ENCODE measurements around the gene TTC28. TPM values are rescaled to one million over a fixed set of nuclear protein-coding genes. Genes with fewer than 3 reads are reported as not detected.

Gene TTC28
- total RNA-seq, 1 experiment from 2014 or later, result 0.12 TPM

GRCh38 chr22:28008649-28009048 lies 671.0 kb downstream of the TTC28 start:
- Histone ChIP-seq H3K4me3 (replicated peaks in 1 of 2; ENCODE audit: low read depth in 1 of 2, low read length in 2 of 2) (no peak overlapping the region), H2AFZ (ENCODE audit: low read depth, low read length, poor library complexity, severe bottlenecking) (peak overlapping the region; percentile 69), H3K27me3 (ENCODE audit: insufficient read depth, low read length) (no peaks in the 10 kb centered on the region), H3K36me3 (ENCODE audit: control insufficient read depth in 1 of 2, insufficient read depth in 2 of 2, low read length in 2 of 2) (no peaks in the 10 kb centered on the region), H3K9ac (ENCODE audit: low read length) (no peak overlapping the region), H3K9me3 (ENCODE audit: control insufficient read depth in 1 of 2, insufficient read depth in 1 of 2, low read depth in 1 of 2, low read length in 2 of 2) (no peaks in the 10 kb centered on the region), H3K27ac (ENCODE audit: low read depth, low read length) (no peak overlapping the region), H4K20me1 (ENCODE audit: insufficient read depth) (no peaks in the 10 kb centered on the region), H3K9me2 (ENCODE audit: insufficient read depth) (no peaks in the 10 kb centered on the region), H3K4me2 (ENCODE audit: low read length) (no peak overlapping the region), H3K4me1 (ENCODE audit: control insufficient read depth in 1 of 2, insufficient read depth in 2 of 2, low read length in 2 of 2) (no peaks in the 10 kb centered on the region), H3K79me2 (ENCODE audit: insufficient read depth, low read length) (no peaks in the 10 kb centered on the region)
- ChIA-PET RAD21 (ENCODE audit: low non-redundant PET in 1 of 2, low total read pairs in 2 of 2, uncharacterized antibody in 2 of 2, unreplicated experiment in 2 of 2) (interaction anchor here in 1 of 2 experiments (0.5 kb wide), 1 partner anchor 587 kb away, joined by 4 read pairs; no protein-coding TSS in a partner anchor), CTCF (interaction anchor here (1.0 to 2.1 kb wide), 3 partner anchors 8 to 127 kb away, joined by 3 to 15 read pairs (median 4); no protein-coding TSS in a partner anchor), POLR2A (no interaction called here)
- intact Hi-C loops (cut with micrococcal nuclease), result loop anchor here (1.0 to 2.0 kb wide), 4 partner anchors 122 to 1252 kb away; no protein-coding TSS in a partner anchor
- TF ChIP-seq ATF3 (IDR thresholded peaks at IDR 0.05) (no peak), JUND (IDR thresholded peaks at IDR 0.05) (no peak), CTCF (IDR thresholded peaks at IDR 0.05 in 2 of 3, conservative IDR thresholded peaks at IDR 0.05 in 1 of 3; ENCODE audit: borderline replicate concordance in 1 of 3, insufficient read depth in 1 of 3, low read depth in 2 of 3, low read length in 2 of 3) (no peak), RAD21 (IDR thresholded peaks at IDR 0.05; ENCODE audit: low read depth) (no peak), POLR2AphosphoS5 (IDR thresholded peaks at IDR 0.05; ENCODE audit: low read depth, low read length) (no peak), EZH2phosphoT487 (IDR thresholded peaks at IDR 0.05; ENCODE audit: borderline replicate concordance) (no peak), REST (IDR thresholded peaks at IDR 0.05; ENCODE audit: low read depth) (no peak), SIN3A (IDR thresholded peaks at IDR 0.05; ENCODE audit: low read depth) (no peak), FOSL1 (IDR thresholded peaks at IDR 0.05; ENCODE audit: low read depth) (no peak), ELF1 (IDR thresholded peaks at IDR 0.05; ENCODE audit: borderline replicate concordance, low read depth) (no peak), SP1 (IDR thresholded peaks at IDR 0.05; ENCODE audit: low read depth) (no peak), ZBTB33 (IDR thresholded peaks at IDR 0.05; ENCODE audit: extremely low read depth, insufficient replicate concordance, low read length) (no peak)
- no peak for DNase-seq (ENCODE audit: low read depth, low spot score)
- ATAC-seq, result no peak
- no TSS peak for BruUV-seq (replicated peaks)
